Lower lobe of right lung (tissue), 2 donors: ENCODE data around the gene KPNA1. TPM values are rescaled to one million over a fixed set of nuclear protein-coding genes. Genes with fewer than 3 reads are reported as not detected.

Experiments used
- ATAC-seq, 2 donors: fragments of 200-7000 bp; cut with Tn5 transposase; one replicate each; pipeline ENCODE4 v1.9.1; 2020 to 2022; ENCODE audit warnings: mild to moderate bottlenecking in 2 of 2, moderate library complexity in 2 of 2
- DNase-seq: peaks from one replicate; pipeline ENCODE4 v3.0.0-alpha.2; 2020
- H3K27ac ChIP-seq: fragments of 200-600 bp; one replicate; pipeline ENCODE4 v1.8.0; 2022
- H3K27me3 ChIP-seq: fragments of 200-600 bp; one replicate; pipeline ENCODE4 v1.8.0; 2022; ENCODE audit warnings: low read depth
- H3K36me3 ChIP-seq: fragments of 200-600 bp; one replicate; pipeline ENCODE4 v1.8.0; 2022; ENCODE audit warnings: mild to moderate bottlenecking
- H3K4me1 ChIP-seq: fragments of 200-600 bp; one replicate; pipeline ENCODE4 v1.8.0; 2022
- H3K4me3 ChIP-seq: fragments of 200-600 bp; one replicate; pipeline ENCODE4 v1.8.0; 2022; ENCODE audit warnings: mild to moderate bottlenecking
- H3K9me3 ChIP-seq: fragments of 200-600 bp; one replicate; pipeline ENCODE4 v1.8.0; 2022
- intact Hi-C: fragments of 100-400 bp; cut with DNase I; formaldehyde crosslinking; loops from one replicate; pipeline ENCODE4 v1.11.0; 2022
- total RNA-seq: library from RNA; stranded (reverse); fragmentation: NEBNext Ultra II Directional; extraction: Animal tissue kit (Norgen Biotek cat#: 25700); gene quantifications from one replicate; pipeline ENCODE4 v1.2.1, GENCODE V29; 2021
- TF ChIP-seq, protein P1 (sequence below): fragments of 200-600 bp; IDR thresholded peaks from one replicate; pipeline ENCODE4 v1.8.0; 2022; ENCODE audit warnings: antibody characterized with exemption, mild to moderate bottlenecking
- donor health status: DM: no; HTN: yes; CAD: no; lungs with severe emphysema.

Gene KPNA1
- total RNA-seq, 1 donor from 2014 or later, result 54.5 TPM

DNA sequence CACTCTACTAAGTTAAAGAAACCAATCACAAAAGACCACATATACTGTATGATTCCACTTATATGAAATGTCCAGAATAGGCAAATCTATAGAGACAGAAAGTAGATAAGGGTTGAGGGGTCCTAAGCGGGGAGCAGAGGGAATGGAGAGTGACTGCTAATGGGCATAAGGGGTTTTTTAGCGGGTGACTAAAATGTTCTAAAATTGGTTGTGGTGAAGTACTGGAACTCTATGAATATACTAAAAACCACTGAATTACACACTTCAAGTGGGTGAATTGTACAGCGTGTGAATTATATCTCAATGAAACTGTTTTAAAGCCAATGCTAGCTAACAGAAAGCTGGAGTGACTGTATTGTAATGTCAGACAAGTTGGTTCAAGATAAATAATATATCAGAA lies 33.3 kb downstream of the KPNA1 start:
- ATAC-seq, result no peak

DNA sequence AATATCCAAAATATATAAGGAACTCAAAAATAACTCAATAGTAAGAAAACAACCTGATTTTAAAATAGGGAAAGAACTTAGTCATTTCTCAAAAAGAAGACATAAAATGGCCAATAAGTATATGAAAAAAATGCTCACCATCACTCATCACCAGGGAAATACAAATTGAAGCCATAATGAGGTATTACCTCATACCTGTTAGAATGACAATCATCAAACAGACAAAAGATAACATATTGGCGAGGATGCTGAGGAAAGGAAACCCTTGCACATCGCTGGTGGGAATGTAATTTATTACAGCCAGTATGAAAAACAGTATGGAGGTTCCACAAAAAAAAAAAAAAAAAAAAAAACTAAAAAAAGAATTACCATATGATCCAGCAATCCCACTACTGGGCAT lies 38.2 kb downstream of the KPNA1 start:
- no peak for DNase-seq
- intact Hi-C loops, result no loop called here
- TF ChIP-seq, protein P1, sequence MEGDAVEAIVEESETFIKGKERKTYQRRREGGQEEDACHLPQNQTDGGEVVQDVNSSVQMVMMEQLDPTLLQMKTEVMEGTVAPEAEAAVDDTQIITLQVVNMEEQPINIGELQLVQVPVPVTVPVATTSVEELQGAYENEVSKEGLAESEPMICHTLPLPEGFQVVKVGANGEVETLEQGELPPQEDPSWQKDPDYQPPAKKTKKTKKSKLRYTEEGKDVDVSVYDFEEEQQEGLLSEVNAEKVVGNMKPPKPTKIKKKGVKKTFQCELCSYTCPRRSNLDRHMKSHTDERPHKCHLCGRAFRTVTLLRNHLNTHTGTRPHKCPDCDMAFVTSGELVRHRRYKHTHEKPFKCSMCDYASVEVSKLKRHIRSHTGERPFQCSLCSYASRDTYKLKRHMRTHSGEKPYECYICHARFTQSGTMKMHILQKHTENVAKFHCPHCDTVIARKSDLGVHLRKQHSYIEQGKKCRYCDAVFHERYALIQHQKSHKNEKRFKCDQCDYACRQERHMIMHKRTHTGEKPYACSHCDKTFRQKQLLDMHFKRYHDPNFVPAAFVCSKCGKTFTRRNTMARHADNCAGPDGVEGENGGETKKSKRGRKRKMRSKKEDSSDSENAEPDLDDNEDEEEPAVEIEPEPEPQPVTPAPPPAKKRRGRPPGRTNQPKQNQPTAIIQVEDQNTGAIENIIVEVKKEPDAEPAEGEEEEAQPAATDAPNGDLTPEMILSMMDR, result no peak
- Histone ChIP-seq H3K4me1 (no peaks in the 10 kb centered on the region), H3K36me3 (no peaks in the 10 kb centered on the region), H3K27me3 (no peaks in the 10 kb centered on the region), H3K4me3 (no peak overlapping the region), H3K27ac (no peak overlapping the region), H3K9me3 (no peaks in the 10 kb centered on the region)
- no peak for ATAC-seq

More for the DNA sequence above, 33.3 kb downstream of the KPNA1 start:
- no peak for DNase-seq
- no peak overlapping the region for H3K4me3 ChIP-seq
- H3K4me1 ChIP-seq, result peaks cover 9% of the 10 kb centered on the region
- TF ChIP-seq, protein P1, result no peak
- no peaks in the 10 kb centered on the region for H3K9me3 ChIP-seq
- H3K27me3 ChIP-seq, result no peaks in the 10 kb centered on the region
- intact Hi-C loops, result no loop called here
- peaks cover 7% of the 10 kb centered on the region for H3K36me3 ChIP-seq
- no peak overlapping the region for H3K27ac ChIP-seq

DNA sequence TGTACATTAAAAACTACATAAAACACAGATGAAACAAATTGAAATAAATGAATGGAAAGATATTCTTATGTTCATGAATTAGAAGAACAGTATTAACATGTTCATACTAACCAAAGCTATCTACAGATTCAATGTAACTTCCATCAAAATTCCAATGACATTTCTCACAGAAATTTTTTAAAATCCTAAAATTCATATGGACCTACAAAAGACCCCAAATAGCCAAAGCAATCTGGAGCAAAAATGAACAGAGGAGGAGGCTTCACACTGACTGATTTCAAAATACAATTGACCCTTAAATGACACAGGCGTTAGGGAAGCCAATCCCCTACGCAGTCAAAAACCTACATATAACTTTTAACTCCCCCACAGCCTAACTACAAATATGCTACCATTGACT lies 39.4 kb downstream of the KPNA1 start:
- no peaks in the 10 kb centered on the region for H3K4me1 ChIP-seq
- no peak overlapping the region for H3K4me3 ChIP-seq
- intact Hi-C loops, result no loop called here
- TF ChIP-seq, protein P1, result no peak
- ATAC-seq (no peak), DNase-seq (no peak)
- no peaks in the 10 kb centered on the region for H3K36me3 ChIP-seq
- H3K27me3 ChIP-seq, result no peaks in the 10 kb centered on the region
- H3K9me3 ChIP-seq, result no peaks in the 10 kb centered on the region
- no peak overlapping the region for H3K27ac ChIP-seq

DNA sequence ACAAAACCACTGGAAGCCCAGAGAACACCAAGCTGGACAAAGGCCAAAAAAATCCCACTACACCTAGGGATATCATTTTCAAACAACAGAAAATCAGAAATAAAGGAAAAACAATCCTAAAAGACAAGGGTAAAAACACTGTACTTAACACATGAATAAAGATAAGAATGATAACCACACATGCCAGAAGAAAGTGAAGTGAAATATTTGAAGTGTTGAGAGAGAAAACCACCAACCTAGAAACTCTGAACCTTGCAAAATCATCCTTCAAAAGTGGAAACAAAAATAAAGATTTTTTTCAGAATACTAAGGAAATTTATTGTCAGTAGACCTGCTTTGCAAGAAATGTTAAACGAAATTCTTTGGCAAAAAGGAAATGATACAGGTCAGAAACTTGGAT lies 45.1 kb downstream of the KPNA1 start:
- H3K27me3 ChIP-seq, result no peaks in the 10 kb centered on the region
- intact Hi-C loops, result no loop called here
- H3K4me3 ChIP-seq, result no peak overlapping the region
- ATAC-seq (no peak), DNase-seq (no peak)
- no peaks in the 10 kb centered on the region for H3K4me1 ChIP-seq
- TF ChIP-seq, protein P1, result no peak
- peaks cover 24% of the 10 kb centered on the region for H3K36me3 ChIP-seq
- H3K27ac ChIP-seq, result no peak overlapping the region
- H3K9me3 ChIP-seq, result no peaks in the 10 kb centered on the region

DNA sequence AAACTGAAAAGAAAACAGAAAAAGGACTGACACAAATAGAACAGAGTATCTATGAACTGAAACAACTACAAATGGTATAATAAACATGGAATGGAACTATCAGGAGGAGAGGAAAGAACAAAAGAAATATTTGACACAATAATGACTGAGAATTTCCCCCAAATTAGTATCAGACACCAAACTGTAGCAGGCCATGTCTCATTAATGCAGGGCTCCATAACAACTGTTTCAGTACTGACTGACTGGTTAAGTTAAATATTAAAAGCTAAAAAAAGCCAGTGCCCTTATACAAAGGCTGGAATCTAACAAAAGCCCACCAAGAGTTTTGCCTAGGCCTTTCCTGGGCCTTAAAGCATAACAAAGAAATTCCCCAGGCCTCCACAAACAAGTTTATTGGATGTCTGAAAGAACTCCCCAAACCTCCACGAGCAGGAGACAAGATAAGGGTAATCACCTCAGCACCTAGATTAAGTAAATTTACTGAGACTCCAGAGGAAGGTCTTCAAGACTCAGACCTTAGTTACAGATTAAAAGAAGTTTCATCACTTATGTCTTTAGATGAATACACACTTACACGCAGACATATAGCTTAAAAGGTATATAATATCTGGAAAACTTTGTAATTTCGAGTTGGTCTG lies 45.7 kb downstream of the KPNA1 start:
- H3K36me3 ChIP-seq, result peaks cover 28% of the 10 kb centered on the region
- H3K4me3 ChIP-seq, result no peak overlapping the region
- no peaks in the 10 kb centered on the region for H3K4me1 ChIP-seq
- no peaks in the 10 kb centered on the region for H3K27me3 ChIP-seq
- DNase-seq (no peak), ATAC-seq (no peak)
- intact Hi-C loops, result no loop called here
- TF ChIP-seq, protein P1, result no peak
- H3K27ac ChIP-seq, result no peak overlapping the region
- H3K9me3 ChIP-seq, result no peaks in the 10 kb centered on the region
